WTC11 (cell line): Measurements from ENCODE around the gene USP37. TPM values are rescaled to one million over a fixed set of nuclear protein-coding genes. Genes with fewer than 3 reads are reported as not detected.

Experiments
- ATAC-seq: fragments of 200-7000 bp; cut with Tn5 transposase; 2 replicates; pipeline ENCODE4 v1.10.0; 2021; ENCODE audit warnings: mild to moderate bottlenecking, moderate library complexity
- CTCF ChIA-PET: fragments of 300-600 bp; sonication (Branson Sonifier 250); formaldehyde crosslinking; loops from one replicate; lab custom pipeline; 2021; ENCODE audit warnings: antibody characterized with exemption; lab: Charles Lee
- POLR2A ChIA-PET: fragments of 350-600 bp; sonication (Branson Sonifier 250); formaldehyde crosslinking; loops from one replicate; lab custom pipeline; 2021; ENCODE audit warnings: antibody characterized with exemption; lab: Charles Lee
- DNase-seq: peaks from one replicate; pipeline ENCODE4 v3.0.0; 2021; ENCODE audit warnings: low spot score
- H3K27ac Mint-ChIP-seq: 2 replicates; pipeline ENCODE4 v1.8.0; 2021; ENCODE audit warnings: mixed read lengths
- H3K27me3 Mint-ChIP-seq: 2 replicates; pipeline ENCODE4 v1.8.0; 2021; ENCODE audit warnings: low read depth, mild to moderate bottlenecking, moderate library complexity, mixed read lengths
- H3K36me3 Mint-ChIP-seq: 2 replicates; pipeline ENCODE4 v1.8.0; 2021; ENCODE audit warnings: mixed read lengths
- H3K4me1 Mint-ChIP-seq: 2 replicates; pipeline ENCODE4 v1.8.0; 2022; ENCODE audit warnings: mixed read lengths
- H3K4me3 Mint-ChIP-seq: 2 replicates; pipeline ENCODE4 v1.8.0; 2021; ENCODE audit warnings: mild to moderate bottlenecking, moderate library complexity, mixed read lengths
- H3K9me3 Mint-ChIP-seq: 2 replicates; pipeline ENCODE4 v1.8.0; 2021; ENCODE audit warnings: mixed read lengths
- ELF4 ChIP-seq: sonication (generic); formaldehyde crosslinking; IDR thresholded peaks from 2 replicates; pipeline ENCODE4 v1.8.1; 2022; ENCODE audit warnings: low read depth, mild to moderate bottlenecking, moderate library complexity, missing genetic modification reagents
- ETV6 ChIP-seq: sonication (generic); formaldehyde crosslinking; IDR thresholded peaks from 2 replicates; pipeline ENCODE4 v1.8.1; 2022; ENCODE audit warnings: mild to moderate bottlenecking, missing genetic modification reagents
- HMGA2 ChIP-seq: fragments of 250-450 bp; sonication (Bioruptor Pico); IDR thresholded peaks from 2 replicates; pipeline ENCODE4 v1.4.0; 2021; ENCODE audit warnings: mild to moderate bottlenecking, moderate library complexity
- JAZF1 ChIP-seq: fragments of 250-450 bp; sonication (Bioruptor Pico); IDR thresholded peaks from 2 replicates; pipeline ENCODE4 v1.9.0; 2021; ENCODE audit warnings: moderate library complexity, mild to moderate bottlenecking, inconsistent platforms
- OVOL2 ChIP-seq: fragments of 250-450 bp; sonication (Bioruptor Pico); IDR thresholded peaks from 2 replicates; pipeline ENCODE4 v1.9.0; 2021; ENCODE audit warnings: mild to moderate bottlenecking, borderline replicate concordance
- SP1 ChIP-seq: sonication (generic); formaldehyde crosslinking; conservative IDR thresholded peaks from 2 replicates; pipeline ENCODE4 v1.8.1; 2022; ENCODE audit warnings: missing genetic modification reagents
- ZBTB21 ChIP-seq: sonication (generic); formaldehyde crosslinking; IDR thresholded peaks from 2 replicates; pipeline ENCODE4 v1.8.1; 2023; ENCODE audit warnings: mild to moderate bottlenecking, missing genetic modification reagents, borderline replicate concordance
- ZNF121 ChIP-seq: sonication (generic); formaldehyde crosslinking; IDR thresholded peaks from 2 replicates; pipeline ENCODE4 v1.8.0; 2023; ENCODE audit warnings: missing genetic modification reagents
- ZNF138 ChIP-seq: sonication (generic); formaldehyde crosslinking; conservative IDR thresholded peaks from 2 replicates; pipeline ENCODE4 v1.8.1; 2022; ENCODE audit warnings: mild to moderate bottlenecking, moderate library complexity, missing genetic modification reagents
- total RNA-seq: library from RNA; stranded (reverse); gene quantifications from 3 replicates; pipeline ENCODE4 v1.2.3, GENCODE V29; 2021
- TF ChIP-seq, protein P1 (sequence below): sonication (generic); formaldehyde crosslinking; IDR thresholded peaks from 2 replicates; pipeline ENCODE4 v1.8.0; 2023; ENCODE audit warnings: missing genetic modification reagents, mild to moderate bottlenecking, borderline replicate concordance
- TF ChIP-seq, protein P2 (sequence below): sonication (generic); formaldehyde crosslinking; IDR thresholded peaks from 2 replicates; pipeline ENCODE4 v1.8.1; 2022; ENCODE audit warnings: missing genetic modification reagents, borderline replicate concordance
- TF ChIP-seq, protein P3 (sequence below): sonication (generic); formaldehyde crosslinking; IDR thresholded peaks from 2 replicates; pipeline ENCODE4 v1.8.1; 2022; ENCODE audit warnings: low read depth, mild to moderate bottlenecking, moderate library complexity, missing genetic modification reagents, borderline replicate concordance
- TF ChIP-seq, protein P4 (sequence below): fragments of 250-450 bp; sonication (Bioruptor Pico); IDR thresholded peaks from 2 replicates; pipeline ENCODE4 v1.9.0; 2021; ENCODE audit warnings: mild to moderate bottlenecking
- TF ChIP-seq, protein P5 (sequence below): sonication (generic); formaldehyde crosslinking; IDR thresholded peaks from 2 replicates; pipeline ENCODE4 v1.8.0; 2023; ENCODE audit warnings: missing genetic modification reagents
- TF ChIP-seq, protein P6 (sequence below): sonication (generic); formaldehyde crosslinking; conservative IDR thresholded peaks from 2 replicates; pipeline ENCODE4 v1.8.1; 2023; ENCODE audit warnings: mild to moderate bottlenecking, low read depth, missing genetic modification reagents, moderate library complexity
- TF ChIP-seq, protein P7 (sequence below): sonication (generic); formaldehyde crosslinking; IDR thresholded peaks from 2 replicates; pipeline ENCODE4 v1.8.1; 2023; ENCODE audit warnings: mild to moderate bottlenecking, missing genetic modification reagents
- TF ChIP-seq, protein P8 (sequence below): sonication (generic); formaldehyde crosslinking; IDR thresholded peaks from 2 replicates; pipeline ENCODE4 v1.8.1; 2022; ENCODE audit warnings: mild to moderate bottlenecking, moderate library complexity, missing genetic modification reagents

Gene USP37
- total RNA-seq, 1 experiment from 2014 or later: 21.6 TPM

DNA sequence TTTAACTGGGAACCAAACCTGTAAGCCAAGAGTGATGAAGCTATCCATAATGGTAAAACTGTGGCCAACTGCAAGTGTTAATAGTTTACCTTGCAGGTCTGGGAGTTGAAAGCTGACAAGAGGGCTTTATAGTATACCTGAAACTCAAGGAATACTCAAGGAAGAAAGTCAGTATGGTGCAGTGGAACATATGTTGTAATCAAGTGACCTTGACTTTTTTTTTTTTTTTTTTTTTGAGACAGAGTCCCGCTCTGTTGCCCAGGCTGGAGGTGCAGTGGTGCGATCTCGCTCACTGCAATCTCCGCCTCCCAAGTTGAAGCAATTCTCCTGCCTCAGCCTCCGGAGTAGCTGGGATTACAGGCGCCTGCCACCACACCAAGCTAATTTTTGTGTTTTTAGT is 121.6 kb downstream of the USP37 start:
- Mint-ChIP-seq H3K27me3 (no peaks in the 10 kb centered on the region), H3K9me3 (no peaks in the 10 kb centered on the region)

DNA sequence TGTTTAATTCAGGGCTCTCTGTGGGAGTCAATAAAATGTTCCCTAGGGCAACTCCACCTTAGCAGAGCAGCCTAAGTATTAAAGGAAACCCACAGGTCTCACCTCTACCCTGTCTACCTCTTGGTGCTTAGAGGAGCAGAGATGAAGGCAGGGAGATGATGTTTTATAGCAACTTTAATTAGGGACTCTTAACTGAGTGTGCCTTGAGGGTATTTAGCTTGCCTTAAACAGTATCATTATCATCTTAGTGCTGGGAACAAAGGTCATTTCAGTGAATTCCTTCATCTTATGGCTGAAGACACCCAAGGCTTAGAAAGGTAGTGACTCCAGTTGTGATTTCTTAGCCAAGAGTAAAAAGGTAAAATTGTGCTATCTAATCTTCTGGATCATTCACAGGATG is 122.5 kb downstream of the USP37 start:
- ChIA-PET POLR2A (no interaction called here), CTCF (no interaction called here)
- Mint-ChIP-seq H3K27me3 (no peaks in the 10 kb centered on the region), H3K4me3 (no peak overlapping the region), H3K4me1 (no peaks in the 10 kb centered on the region), H3K9me3 (no peaks in the 10 kb centered on the region), H3K36me3 (peaks cover 9% of the 10 kb centered on the region; the same call in 1 of the 2 replicates), H3K27ac (no peak overlapping the region)
- ATAC-seq (no peak), DNase-seq (no peak)
- TF ChIP-seq, protein P1, sequence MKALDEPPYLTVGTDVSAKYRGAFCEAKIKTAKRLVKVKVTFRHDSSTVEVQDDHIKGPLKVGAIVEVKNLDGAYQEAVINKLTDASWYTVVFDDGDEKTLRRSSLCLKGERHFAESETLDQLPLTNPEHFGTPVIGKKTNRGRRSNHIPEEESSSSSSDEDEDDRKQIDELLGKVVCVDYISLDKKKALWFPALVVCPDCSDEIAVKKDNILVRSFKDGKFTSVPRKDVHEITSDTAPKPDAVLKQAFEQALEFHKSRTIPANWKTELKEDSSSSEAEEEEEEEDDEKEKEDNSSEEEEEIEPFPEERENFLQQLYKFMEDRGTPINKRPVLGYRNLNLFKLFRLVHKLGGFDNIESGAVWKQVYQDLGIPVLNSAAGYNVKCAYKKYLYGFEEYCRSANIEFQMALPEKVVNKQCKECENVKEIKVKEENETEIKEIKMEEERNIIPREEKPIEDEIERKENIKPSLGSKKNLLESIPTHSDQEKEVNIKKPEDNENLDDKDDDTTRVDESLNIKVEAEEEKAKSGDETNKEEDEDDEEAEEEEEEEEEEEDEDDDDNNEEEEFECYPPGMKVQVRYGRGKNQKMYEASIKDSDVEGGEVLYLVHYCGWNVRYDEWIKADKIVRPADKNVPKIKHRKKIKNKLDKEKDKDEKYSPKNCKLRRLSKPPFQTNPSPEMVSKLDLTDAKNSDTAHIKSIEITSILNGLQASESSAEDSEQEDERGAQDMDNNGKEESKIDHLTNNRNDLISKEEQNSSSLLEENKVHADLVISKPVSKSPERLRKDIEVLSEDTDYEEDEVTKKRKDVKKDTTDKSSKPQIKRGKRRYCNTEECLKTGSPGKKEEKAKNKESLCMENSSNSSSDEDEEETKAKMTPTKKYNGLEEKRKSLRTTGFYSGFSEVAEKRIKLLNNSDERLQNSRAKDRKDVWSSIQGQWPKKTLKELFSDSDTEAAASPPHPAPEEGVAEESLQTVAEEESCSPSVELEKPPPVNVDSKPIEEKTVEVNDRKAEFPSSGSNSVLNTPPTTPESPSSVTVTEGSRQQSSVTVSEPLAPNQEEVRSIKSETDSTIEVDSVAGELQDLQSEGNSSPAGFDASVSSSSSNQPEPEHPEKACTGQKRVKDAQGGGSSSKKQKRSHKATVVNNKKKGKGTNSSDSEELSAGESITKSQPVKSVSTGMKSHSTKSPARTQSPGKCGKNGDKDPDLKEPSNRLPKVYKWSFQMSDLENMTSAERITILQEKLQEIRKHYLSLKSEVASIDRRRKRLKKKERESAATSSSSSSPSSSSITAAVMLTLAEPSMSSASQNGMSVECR (CRISPR knock-in tag): no peak
- TF ChIP-seq ETV6 (CRISPR knock-in tag) (no peak), ELF4 (CRISPR knock-in tag) (no peak), HMGA2 (CRISPR knock-in tag) (no peak)
- TF ChIP-seq, protein P2, sequence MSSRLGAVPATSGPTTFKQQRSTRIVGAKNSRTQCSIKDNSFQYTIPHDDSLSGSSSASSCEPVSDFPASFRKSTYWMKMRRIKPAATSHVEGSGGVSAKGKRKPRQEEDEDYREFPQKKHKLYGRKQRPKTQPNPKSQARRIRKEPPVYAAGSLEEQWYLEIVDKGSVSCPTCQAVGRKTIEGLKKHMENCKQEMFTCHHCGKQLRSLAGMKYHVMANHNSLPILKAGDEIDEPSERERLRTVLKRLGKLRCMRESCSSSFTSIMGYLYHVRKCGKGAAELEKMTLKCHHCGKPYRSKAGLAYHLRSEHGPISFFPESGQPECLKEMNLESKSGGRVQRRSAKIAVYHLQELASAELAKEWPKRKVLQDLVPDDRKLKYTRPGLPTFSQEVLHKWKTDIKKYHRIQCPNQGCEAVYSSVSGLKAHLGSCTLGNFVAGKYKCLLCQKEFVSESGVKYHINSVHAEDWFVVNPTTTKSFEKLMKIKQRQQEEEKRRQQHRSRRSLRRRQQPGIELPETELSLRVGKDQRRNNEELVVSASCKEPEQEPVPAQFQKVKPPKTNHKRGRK (CRISPR knock-in tag): no peak

More for the DNA sequence above, 121.6 kb downstream of the USP37 start:
- Mint-ChIP-seq H3K4me3 (no peak overlapping the region), H3K27ac (no peak overlapping the region), H3K36me3 (peaks cover 9% of the 10 kb centered on the region; the same call in 1 of the 2 replicates), H3K4me1 (peaks cover 6% of the 10 kb centered on the region; the same call in 1 of the 2 replicates)
- CTCF ChIA-PET: no interaction called here
- TF ChIP-seq JAZF1 (CRISPR knock-in tag) (no peak), OVOL2 (no peak), ZNF138 (no peak), SP1 (CRISPR knock-in tag) (no peak), HMGA2 (CRISPR knock-in tag) (no peak), ZNF121 (CRISPR knock-in tag) (no peak), ZBTB21 (no peak)
- TF ChIP-seq, protein P3, sequence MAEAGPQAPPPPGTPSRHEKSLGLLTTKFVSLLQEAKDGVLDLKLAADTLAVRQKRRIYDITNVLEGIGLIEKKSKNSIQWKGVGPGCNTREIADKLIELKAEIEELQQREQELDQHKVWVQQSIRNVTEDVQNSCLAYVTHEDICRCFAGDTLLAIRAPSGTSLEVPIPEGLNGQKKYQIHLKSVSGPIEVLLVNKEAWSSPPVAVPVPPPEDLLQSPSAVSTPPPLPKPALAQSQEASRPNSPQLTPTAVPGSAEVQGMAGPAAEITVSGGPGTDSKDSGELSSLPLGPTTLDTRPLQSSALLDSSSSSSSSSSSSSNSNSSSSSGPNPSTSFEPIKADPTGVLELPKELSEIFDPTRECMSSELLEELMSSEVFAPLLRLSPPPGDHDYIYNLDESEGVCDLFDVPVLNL (CRISPR knock-in tag): no peak
- TF ChIP-seq, protein P4, sequence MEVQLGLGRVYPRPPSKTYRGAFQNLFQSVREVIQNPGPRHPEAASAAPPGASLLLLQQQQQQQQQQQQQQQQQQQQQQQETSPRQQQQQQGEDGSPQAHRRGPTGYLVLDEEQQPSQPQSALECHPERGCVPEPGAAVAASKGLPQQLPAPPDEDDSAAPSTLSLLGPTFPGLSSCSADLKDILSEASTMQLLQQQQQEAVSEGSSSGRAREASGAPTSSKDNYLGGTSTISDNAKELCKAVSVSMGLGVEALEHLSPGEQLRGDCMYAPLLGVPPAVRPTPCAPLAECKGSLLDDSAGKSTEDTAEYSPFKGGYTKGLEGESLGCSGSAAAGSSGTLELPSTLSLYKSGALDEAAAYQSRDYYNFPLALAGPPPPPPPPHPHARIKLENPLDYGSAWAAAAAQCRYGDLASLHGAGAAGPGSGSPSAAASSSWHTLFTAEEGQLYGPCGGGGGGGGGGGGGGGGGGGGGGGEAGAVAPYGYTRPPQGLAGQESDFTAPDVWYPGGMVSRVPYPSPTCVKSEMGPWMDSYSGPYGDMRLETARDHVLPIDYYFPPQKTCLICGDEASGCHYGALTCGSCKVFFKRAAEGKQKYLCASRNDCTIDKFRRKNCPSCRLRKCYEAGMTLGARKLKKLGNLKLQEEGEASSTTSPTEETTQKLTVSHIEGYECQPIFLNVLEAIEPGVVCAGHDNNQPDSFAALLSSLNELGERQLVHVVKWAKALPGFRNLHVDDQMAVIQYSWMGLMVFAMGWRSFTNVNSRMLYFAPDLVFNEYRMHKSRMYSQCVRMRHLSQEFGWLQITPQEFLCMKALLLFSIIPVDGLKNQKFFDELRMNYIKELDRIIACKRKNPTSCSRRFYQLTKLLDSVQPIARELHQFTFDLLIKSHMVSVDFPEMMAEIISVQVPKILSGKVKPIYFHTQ (CRISPR knock-in tag): no peak
- TF ChIP-seq, protein P5, sequence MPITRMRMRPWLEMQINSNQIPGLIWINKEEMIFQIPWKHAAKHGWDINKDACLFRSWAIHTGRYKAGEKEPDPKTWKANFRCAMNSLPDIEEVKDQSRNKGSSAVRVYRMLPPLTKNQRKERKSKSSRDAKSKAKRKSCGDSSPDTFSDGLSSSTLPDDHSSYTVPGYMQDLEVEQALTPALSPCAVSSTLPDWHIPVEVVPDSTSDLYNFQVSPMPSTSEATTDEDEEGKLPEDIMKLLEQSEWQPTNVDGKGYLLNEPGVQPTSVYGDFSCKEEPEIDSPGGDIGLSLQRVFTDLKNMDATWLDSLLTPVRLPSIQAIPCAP (CRISPR knock-in tag): no peak
- TF ChIP-seq, protein P6, sequence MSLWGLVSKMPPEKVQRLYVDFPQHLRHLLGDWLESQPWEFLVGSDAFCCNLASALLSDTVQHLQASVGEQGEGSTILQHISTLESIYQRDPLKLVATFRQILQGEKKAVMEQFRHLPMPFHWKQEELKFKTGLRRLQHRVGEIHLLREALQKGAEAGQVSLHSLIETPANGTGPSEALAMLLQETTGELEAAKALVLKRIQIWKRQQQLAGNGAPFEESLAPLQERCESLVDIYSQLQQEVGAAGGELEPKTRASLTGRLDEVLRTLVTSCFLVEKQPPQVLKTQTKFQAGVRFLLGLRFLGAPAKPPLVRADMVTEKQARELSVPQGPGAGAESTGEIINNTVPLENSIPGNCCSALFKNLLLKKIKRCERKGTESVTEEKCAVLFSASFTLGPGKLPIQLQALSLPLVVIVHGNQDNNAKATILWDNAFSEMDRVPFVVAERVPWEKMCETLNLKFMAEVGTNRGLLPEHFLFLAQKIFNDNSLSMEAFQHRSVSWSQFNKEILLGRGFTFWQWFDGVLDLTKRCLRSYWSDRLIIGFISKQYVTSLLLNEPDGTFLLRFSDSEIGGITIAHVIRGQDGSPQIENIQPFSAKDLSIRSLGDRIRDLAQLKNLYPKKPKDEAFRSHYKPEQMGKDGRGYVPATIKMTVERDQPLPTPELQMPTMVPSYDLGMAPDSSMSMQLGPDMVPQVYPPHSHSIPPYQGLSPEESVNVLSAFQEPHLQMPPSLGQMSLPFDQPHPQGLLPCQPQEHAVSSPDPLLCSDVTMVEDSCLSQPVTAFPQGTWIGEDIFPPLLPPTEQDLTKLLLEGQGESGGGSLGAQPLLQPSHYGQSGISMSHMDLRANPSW (CRISPR knock-in tag): no peak
- TF ChIP-seq, protein P7, sequence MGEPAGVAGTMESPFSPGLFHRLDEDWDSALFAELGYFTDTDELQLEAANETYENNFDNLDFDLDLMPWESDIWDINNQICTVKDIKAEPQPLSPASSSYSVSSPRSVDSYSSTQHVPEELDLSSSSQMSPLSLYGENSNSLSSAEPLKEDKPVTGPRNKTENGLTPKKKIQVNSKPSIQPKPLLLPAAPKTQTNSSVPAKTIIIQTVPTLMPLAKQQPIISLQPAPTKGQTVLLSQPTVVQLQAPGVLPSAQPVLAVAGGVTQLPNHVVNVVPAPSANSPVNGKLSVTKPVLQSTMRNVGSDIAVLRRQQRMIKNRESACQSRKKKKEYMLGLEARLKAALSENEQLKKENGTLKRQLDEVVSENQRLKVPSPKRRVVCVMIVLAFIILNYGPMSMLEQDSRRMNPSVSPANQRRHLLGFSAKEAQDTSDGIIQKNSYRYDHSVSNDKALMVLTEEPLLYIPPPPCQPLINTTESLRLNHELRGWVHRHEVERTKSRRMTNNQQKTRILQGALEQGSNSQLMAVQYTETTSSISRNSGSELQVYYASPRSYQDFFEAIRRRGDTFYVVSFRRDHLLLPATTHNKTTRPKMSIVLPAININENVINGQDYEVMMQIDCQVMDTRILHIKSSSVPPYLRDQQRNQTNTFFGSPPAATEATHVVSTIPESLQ (CRISPR knock-in tag): no peak
- TF ChIP-seq, protein P8, sequence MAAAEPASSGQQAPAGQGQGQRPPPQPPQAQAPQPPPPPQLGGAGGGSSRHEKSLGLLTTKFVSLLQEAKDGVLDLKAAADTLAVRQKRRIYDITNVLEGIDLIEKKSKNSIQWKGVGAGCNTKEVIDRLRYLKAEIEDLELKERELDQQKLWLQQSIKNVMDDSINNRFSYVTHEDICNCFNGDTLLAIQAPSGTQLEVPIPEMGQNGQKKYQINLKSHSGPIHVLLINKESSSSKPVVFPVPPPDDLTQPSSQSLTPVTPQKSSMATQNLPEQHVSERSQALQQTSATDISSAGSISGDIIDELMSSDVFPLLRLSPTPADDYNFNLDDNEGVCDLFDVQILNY (CRISPR knock-in tag): no peak
- no peak for ATAC-seq
- POLR2A ChIA-PET: no interaction called here
- no peak for DNase-seq
